HG03442 (cell line): ENCODE data around the gene THRAP3.
"Not testable (repeated sequence)": the region's sequence is repeated elsewhere in the genome, so short reads cannot be mapped to it uniquely, and the experiment has no call there.

ENCODE experiments used
- ATAC-seq: cut with Tn5 transposase; IDR thresholded peaks from one replicate; pipeline ENCODE4 v1.9.1; 2021; ENCODE audit warnings: mild to moderate bottlenecking, moderate library complexity; ENCODE audit not compliant: unreplicated experiment

Gene THRAP3

DNA sequence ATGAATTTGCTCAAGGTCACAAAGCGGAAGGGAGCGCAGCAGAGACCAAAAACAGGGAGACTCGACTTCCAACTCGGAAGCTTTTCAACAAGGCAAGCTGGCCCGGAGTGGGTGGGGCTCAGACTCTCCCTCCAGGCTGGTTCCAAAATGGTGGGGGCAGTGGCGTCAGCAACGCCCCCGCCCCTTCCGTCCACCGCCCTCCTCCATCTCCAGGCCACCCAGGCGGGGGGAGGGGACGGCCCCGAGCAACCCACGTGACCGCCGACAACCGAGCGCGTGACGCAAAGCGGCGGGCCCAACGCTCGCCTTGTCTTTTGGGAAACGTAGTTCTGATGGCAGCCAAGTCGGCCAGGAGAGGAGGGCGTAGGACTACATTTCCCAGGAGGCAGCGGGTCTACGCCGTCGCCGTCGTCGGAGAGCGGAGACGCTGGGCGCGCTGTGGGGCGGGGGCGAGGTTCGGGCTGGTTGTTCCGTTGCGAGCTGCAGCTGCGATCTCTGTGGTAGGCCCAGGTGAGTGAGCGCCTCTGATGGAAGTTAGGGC is at the start of gene THRAP3:
TSS of gene THRAP3 (plus strand) at position 448 of the 541 bp plus-strand sequence. CDS start 58,121 bp downstream, outside the sequence.
- peak; percentile 92 for ATAC-seq

- ATAC-seq, result no peak
Observed at GRCh38 chr1:36174713-36175112, 49.5 kb upstream of the THRAP3 start.

GRCh38 chr1:36175137-36176095 is 48.8 kb upstream of the THRAP3 start:
- no peak for ATAC-seq

DNA sequence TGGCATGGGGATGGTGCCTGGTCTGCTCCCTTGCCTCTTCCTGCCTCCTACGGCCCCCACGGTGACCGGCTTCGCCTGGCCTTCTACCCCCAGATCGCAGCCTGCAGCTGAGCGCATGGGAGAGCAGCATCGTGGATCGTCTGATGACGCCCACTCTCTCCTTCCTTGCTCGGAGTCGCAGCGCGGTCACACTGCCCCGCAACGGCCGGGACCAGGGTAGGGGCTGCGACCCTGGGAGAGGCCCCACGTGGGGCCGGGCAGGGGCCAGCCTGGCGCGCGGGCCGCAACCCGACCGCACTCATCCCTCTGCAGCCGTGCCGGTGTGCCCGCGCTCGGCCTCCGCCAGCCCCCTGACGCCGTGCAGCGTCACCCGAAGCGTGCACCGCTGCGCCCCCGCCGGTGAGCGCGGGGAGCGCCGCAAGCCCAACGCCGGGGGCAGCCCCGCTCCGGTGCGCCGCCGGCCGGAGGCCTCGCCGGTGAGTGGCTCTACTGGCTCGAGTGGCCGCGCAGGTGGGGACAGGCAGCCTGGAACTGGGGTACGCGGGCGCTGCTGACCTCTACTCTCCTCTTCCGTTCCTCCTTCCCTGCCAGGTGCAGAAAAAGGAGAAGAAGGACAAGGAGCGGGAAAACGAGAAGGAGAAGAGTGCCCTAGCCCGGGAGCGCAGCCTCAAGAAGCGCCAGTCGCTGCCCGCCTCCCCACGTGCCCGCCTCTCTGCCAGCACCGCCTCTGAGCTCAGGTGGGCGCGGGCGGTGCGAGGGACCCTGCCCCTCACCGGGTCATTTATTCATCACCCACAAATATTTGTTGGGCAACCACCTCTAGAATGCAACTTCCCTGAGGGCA is 47.9 kb upstream of the THRAP3 start:
- ATAC-seq, result no peak

DNA sequence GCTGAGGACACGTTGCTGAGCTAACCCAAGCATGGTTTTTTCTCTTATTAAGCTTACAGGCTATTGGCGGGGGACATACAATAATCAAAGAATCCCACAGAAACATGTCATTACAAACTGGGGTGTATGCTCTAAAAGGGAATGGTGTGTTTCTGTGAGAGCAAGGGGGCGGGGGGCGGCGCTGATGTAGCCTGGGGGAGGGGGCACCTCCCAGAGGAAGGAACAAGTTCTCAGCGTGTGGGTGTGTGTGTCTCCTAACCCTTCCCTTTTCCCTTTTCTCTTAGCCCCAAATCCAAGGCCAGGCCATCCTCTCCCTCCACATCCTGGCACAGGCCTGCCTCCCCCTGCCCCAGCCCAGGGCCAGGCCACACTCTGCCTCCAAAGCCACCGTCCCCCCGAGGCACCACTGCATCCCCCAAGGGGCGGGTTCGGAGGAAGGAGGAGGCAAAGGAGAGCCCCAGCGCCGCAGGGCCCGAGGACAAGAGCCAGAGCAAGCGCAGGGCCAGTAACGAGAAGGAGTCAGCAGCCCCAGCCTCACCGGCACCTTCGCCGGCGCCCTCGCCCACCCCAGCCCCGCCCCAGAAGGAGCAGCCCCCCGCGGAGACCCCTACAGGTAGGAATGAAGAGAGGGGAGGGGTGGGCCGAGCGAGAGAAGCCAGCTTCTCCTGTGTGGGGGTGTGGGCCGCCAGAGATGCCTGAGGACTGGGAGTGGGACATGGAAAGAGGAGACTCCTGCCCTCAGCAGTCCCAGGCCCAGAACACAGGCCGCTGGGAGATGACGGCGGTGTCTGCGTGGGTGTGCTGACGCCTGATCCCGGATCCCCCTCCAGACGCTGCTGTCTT is 46.4 kb upstream of the THRAP3 start:
- ATAC-seq, result no peak

- no peak for ATAC-seq
Observed at GRCh38 chr1:36178471-36179219, 45.6 kb upstream of the THRAP3 start.

GRCh38 chr1:36179220-36179600 is 45.0 kb upstream of the THRAP3 start:
- ATAC-seq, result no peak

DNA sequence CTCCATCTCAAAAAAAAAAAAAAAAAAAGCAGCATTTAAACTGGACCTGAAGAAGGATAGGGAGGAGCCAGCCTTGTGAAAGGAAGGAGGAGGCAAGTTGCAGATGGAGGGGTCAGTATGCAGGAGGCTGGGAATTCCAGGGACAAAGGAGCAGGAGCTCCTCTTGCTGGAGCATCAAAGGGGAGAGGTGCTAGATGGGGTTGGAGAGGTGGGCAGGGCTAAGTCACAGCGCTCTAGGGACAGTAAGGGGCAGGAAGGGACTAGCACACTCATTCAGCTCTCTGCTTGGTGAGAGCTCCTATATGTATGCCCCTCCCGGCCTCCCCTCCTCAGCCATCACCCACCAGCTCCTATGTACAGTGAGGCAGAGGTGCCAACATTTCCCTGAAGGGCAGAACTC is 41.5 kb upstream of the THRAP3 start:
- no peak for ATAC-seq

GRCh38 chr1:36183309-36183856 is 40.9 kb upstream of the THRAP3 start:
- no peak for ATAC-seq

DNA sequence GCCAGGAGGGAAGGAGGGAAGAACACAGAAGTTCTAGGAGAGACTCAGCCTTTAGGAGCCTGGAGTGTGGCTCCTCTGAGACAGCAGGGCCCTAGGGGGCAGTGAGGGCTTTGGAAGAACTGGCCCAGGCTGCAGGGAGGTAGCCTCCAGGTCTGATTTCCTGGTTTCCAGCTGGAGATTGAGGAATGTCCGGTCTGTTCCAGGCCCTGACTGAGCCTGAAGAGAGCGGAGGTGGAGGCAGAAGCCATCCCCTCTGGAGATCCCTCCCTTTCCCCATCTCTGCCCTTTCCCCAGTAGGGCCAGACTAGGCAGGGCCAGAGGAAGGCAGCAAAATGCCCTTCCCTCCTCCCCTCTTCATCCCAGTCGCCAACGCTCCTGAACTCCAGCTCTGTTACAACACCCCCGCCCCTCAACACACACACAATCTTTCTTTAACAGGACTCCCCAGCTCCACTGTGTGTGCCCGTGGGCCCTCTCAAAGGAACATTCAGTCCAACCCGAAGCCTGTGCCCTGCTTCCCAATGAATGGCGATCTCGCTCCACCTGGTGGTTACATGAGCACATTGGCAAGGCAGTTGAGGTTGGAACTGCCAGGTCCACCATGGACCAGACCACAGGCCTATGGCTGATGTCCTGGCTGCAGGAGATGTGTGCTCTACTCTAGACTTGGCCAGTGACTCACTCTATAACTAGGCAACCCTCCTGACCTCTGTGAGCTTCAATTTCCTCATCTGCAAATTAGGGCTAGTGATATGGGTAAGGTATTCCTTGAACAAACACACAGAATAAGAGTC is 36.2 kb upstream of the THRAP3 start:
- peak; percentile 61 for ATAC-seq

- ATAC-seq, result not testable (repeated sequence)
Observed at GRCh38 chr1:36196805-36197204, 27.4 kb upstream of the THRAP3 start.

GRCh38 chr1:36198641-36199040 is 25.6 kb upstream of the THRAP3 start:
- ATAC-seq, result no peak

DNA sequence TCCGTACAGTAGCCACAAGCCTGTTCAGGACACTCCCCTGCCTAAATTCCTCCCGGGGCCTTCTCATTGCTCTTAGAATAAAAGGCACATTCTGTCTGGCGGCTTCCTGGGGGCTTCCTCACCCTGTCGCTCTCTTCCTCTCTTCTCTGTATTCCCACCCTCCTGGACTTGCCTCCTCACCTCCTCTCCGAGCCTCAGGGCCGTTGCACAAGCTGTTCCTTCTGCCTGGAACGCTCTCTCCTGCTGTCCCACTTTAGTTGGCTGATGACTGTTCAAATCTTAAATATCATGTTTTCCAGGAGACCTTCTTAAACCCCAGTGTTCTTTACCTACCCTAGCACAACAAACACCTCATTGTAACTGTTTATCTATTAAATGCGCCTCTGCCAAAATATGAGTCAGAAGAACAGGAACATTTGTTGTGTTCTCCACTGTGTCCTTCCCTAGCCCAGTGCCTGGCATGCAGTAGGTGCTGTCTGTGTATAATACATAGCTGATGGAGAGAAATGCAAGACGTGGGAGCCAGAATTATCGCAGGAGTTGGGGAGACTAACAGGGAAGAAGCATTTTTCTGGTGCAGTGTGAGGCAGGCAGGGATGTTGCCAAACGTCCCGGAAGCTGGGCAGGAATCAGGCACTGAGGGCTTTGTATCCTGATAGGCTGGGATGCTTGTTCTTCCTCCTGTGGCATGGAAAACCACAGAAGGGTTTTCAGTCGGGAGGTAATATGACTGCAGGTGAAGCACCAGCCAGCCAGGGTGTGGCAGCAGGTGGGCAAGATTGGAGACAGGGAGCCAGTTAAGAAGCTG is 24.1 kb upstream of the THRAP3 start:
- ATAC-seq, result no peak

DNA sequence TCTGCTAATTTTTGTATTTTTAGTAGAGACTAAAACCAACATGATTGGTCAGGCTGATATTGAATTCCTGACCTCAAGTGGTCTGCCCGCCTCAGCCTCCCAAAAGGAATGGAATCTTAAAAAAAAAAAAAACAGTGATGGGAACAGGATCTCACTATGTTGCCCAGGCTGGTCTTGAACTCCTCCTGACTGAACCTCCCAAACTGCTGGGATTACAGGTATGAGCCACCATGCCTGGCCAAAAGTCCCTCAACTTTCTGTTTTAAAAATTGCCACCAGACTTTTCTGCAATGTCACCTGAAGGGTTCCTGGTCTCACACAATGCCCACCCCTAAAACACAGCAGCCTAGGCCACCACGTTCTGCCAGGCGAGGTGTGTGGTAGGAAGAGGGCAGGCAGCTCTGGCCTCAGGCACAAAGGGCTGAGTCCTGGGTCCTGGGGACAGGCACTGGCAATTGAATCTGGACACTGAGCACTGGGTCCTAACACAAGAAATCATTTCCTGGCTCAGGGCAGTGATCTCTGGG is 21.2 kb upstream of the THRAP3 start:
- ATAC-seq, result no peak

DNA sequence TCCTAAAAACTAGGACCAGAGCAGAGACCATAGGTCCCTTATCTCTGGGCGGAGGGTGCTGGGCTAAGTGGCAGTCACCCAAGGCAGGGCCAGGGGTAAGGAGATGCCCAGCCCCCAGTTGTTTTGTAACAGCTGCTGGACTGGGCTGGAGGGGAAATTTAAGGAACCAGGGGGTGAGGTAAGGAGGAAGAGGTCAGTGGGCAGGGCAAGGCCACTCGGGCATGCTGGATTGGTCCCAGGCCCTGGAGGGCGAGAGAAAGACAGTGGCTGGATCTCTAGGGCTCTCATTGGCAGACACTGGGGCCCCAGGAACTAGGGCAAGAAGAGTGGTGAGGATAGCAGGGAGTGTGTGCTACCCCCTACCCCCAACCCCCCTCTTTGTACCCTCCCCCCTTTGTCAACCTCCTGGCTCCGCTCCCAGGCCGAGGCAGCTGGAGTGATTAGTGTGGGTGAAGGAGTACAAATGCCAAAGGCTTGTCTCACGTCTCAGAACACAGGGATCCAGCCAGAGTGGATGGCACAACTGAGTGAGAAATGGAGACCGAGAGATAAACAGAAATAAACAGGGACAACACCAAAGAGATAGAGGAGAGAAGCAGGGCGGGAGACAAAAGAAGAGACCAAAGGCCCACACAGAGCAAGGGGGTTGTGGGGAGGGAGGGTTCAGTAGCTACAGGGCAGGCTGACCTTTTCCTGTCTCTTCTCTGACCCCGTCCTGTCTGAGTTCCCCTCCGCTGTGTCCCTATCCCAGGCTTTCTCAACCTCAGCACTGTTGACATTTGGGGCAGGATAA is 20.5 kb upstream of the THRAP3 start:
- no peak for ATAC-seq

GRCh38 chr1:36204347-36204909 is 19.8 kb upstream of the THRAP3 start:
- no peak for ATAC-seq
